ENCODE results near the gene HMGB4.

GRCh38 chr1:33824971-33825370 lies 38.9 kb upstream of the HMGB4 start:
- no peak for TF ChIP-seq CTCF (conservative IDR thresholded peaks at IDR 0.05)
- TF ChIP-seq ZFX (IDR thresholded peaks at IDR 0.05): no peak
